ENCODE measurements around the gene SULT1C2. TPM values are rescaled to one million over a fixed set of nuclear protein-coding genes. Genes with fewer than 3 reads are reported as not detected.

SULT1C2 gene
- total and polyA plus RNA-seq, 4 donors, result 1.7 to 20.5 (median 3.7) TPM

GRCh38 chr2:108325756-108326155 is 37.1 kb downstream of the SULT1C2 start:
- no peak overlapping the region for H3K27ac ChIP-seq (ENCODE audit: low read depth in 1 of 2, low read length in 1 of 2)
- WGBS, 2 donors, result 84 to 86% methylated on average over 2 of the region's 2 CpGs
- TF ChIP-seq CTCF (IDR thresholded peaks at IDR 0.05; ENCODE audit: control extremely low read depth, extremely low read depth), result no peak
- H3K9me3 ChIP-seq (ENCODE audit: control insufficient read depth in 4 of 4, insufficient read depth in 3 of 4, low read length in 3 of 4), result peaks cover 0 to 3% (median 0%) of the 10 kb centered on the region in 4 donors
- no peaks in the 10 kb centered on the region for H3K36me3 ChIP-seq (ENCODE audit: control insufficient read depth in 4 of 4, insufficient read depth in 4 of 4, low read length in 4 of 4)
- no peak overlapping the region for H3K4me3 ChIP-seq
- H3K27me3 ChIP-seq (ENCODE audit: control insufficient read depth in 3 of 3, insufficient read depth in 3 of 3, low read length in 2 of 3), result no peaks in the 10 kb centered on the region
- DNase-seq (no peak), ATAC-seq (ENCODE audit: insufficient read depth, low FRiP score) (no peak)
- H3K4me1 ChIP-seq (ENCODE audit: control insufficient read depth in 5 of 5, insufficient read depth in 5 of 5, low read length in 5 of 5), result peaks cover 0 to 4% (median 0%) of the 10 kb centered on the region in 5 donors
- H3K9ac ChIP-seq (ENCODE audit: insufficient read depth in 1 of 2, low read length in 2 of 2), result no peak overlapping the region

DNA sequence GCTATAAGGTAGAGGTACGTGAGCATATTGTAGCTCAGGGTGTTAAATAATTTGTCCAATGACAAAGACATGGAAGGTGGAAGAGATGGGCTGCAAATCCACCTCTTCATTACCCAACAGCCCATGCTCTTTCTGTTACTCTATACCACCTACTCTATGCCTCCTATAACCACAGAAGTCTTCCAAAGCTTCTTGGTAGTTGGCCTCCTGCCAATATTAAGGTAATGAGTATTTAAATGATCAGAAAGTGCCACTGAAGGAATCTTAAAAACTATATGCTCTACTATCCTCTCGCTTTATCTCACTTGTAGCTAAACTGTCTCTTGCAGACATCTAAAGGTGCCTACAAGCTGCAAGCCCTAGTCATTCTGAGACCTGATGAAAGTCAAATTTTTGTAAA is 41.1 kb downstream of the SULT1C2 start:
- WGBS, 2 donors, result 92 to 100% methylated on average over 2 of the region's 2 CpGs
- DNase-seq (no peak), ATAC-seq (ENCODE audit: insufficient read depth, low FRiP score) (no peak)
- Histone ChIP-seq H3K36me3 (ENCODE audit: control insufficient read depth in 4 of 4, insufficient read depth in 4 of 4, low read length in 4 of 4) (no peaks in the 10 kb centered on the region), H3K27ac (ENCODE audit: low read depth in 1 of 2, low read length in 1 of 2) (no peak overlapping the region), H3K27me3 (ENCODE audit: control insufficient read depth in 3 of 3, insufficient read depth in 3 of 3, low read length in 2 of 3) (no peaks in the 10 kb centered on the region), H3K4me1 (ENCODE audit: control insufficient read depth in 5 of 5, insufficient read depth in 5 of 5, low read length in 5 of 5) (peaks cover 0 to 13% (median 4%) of the 10 kb centered on the region in 5 donors), H3K9ac (ENCODE audit: insufficient read depth in 1 of 2, low read length in 2 of 2) (no peak overlapping the region), H3K9me3 (ENCODE audit: control insufficient read depth in 4 of 4, insufficient read depth in 3 of 4, low read length in 3 of 4) (peaks cover 0 to 3% (median 0%) of the 10 kb centered on the region in 4 donors), H3K4me3 (no peak overlapping the region)
- TF ChIP-seq CTCF (IDR thresholded peaks at IDR 0.05; ENCODE audit: control extremely low read depth, extremely low read depth), result no peak

DNA sequence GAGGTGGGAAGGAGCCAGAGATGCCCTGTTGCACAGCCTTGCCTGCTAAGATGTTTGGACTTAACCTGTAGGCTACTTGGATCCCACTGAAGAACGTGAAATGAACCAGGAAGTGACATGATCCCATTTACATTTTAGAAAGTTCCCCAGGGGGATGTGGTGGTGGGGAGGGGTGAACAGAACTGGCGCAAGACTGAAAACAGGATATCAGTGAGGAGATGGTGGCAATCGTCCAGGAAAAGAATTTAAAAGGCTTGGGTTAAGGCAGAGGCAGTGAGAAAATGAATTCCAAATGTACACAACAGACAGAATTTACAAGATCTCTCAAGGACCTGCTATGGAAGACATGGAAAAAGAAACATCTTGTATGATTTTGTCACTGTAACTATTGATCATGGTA is 42.3 kb downstream of the SULT1C2 start:
- peaks cover 0 to 3% (median 0%) of the 10 kb centered on the region in 4 donors for H3K9me3 ChIP-seq (ENCODE audit: control insufficient read depth in 4 of 4, insufficient read depth in 3 of 4, low read length in 3 of 4)
- H3K4me1 ChIP-seq (ENCODE audit: control insufficient read depth in 5 of 5, insufficient read depth in 5 of 5, low read length in 5 of 5), result peaks cover 0 to 13% (median 4%) of the 10 kb centered on the region in 5 donors
- no peaks in the 10 kb centered on the region for H3K27me3 ChIP-seq (ENCODE audit: control insufficient read depth in 3 of 3, insufficient read depth in 3 of 3, low read length in 2 of 3)
- TF ChIP-seq CTCF (IDR thresholded peaks at IDR 0.05; ENCODE audit: control extremely low read depth, extremely low read depth), result no peak
- no peak overlapping the region for H3K27ac ChIP-seq (ENCODE audit: low read depth in 1 of 2, low read length in 1 of 2)
- 7 to 19% methylated on average over 3 of the region's 3 CpGs for WGBS, 2 donors
- ATAC-seq (ENCODE audit: insufficient read depth, low FRiP score) (no peak), DNase-seq (peak; percentile 32 to 90 (median 77))
- no peak overlapping the region for H3K4me3 ChIP-seq
- H3K36me3 ChIP-seq (ENCODE audit: control insufficient read depth in 4 of 4, insufficient read depth in 4 of 4, low read length in 4 of 4), result no peaks in the 10 kb centered on the region
- no peak overlapping the region for H3K9ac ChIP-seq (ENCODE audit: insufficient read depth in 1 of 2, low read length in 2 of 2)

DNA sequence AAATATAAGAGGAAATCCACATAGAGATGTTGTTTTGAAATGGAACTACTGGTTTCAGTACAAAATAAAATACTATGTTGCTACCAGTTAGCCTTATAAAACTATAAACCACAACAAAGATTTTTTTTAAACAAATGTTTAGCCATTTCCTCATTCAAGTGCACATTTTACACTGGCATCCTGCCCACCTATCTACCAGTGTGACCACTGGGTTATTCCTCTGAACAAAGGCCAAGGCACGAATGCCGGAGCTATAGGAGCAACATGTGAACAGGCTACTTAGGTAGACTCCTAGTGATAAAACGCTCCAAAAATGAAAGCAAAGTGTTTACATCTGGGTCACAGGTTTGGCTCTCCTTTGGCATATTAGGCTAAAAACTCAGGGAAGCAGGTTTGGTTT is 57.3 kb downstream of the SULT1C2 start:
- H3K9me3 ChIP-seq (ENCODE audit: control insufficient read depth in 4 of 4, insufficient read depth in 3 of 4, low read length in 3 of 4), result peaks cover 0 to 2% (median 0%) of the 10 kb centered on the region in 4 donors
- WGBS, 2 donors, result 34 to 39% methylated on average over 3 of the region's 3 CpGs
- no peaks in the 10 kb centered on the region for H3K4me1 ChIP-seq (ENCODE audit: control insufficient read depth in 5 of 5, insufficient read depth in 5 of 5, low read length in 5 of 5)
- ATAC-seq (ENCODE audit: insufficient read depth, low FRiP score) (no peak), DNase-seq (no peak)
- H3K4me3 ChIP-seq, result no peak overlapping the region
- no peak for TF ChIP-seq CTCF (IDR thresholded peaks at IDR 0.05; ENCODE audit: control extremely low read depth, extremely low read depth)
- H3K9ac ChIP-seq (ENCODE audit: insufficient read depth in 1 of 2, low read length in 2 of 2), result no peak overlapping the region
- H3K27me3 ChIP-seq (ENCODE audit: control insufficient read depth in 3 of 3, insufficient read depth in 3 of 3, low read length in 2 of 3), result no peaks in the 10 kb centered on the region
- no peak overlapping the region for H3K27ac ChIP-seq (ENCODE audit: low read depth in 1 of 2, low read length in 1 of 2)
- no peaks in the 10 kb centered on the region for H3K36me3 ChIP-seq (ENCODE audit: control insufficient read depth in 4 of 4, insufficient read depth in 4 of 4, low read length in 4 of 4)

All from lung (tissue), 12 donors.